T47D (cell line): ENCODE results near the gene ZSCAN2.
"Not testable (repeated sequence)": the region's sequence is repeated elsewhere in the genome, so short reads cannot be mapped to it uniquely, and the experiment has no call there.

Experiments
- DNase-seq, 2 experiments: peaks; one replicate each; pipeline versions ENCODE4 v3.0.0 to v3.0.0-alpha.2; 2011 to 2012; ENCODE audit warnings: low read depth in 1 of 2, low spot score in 1 of 2
- JUND ChIP-seq: IDR thresholded peaks from 2 replicates; pipeline ENCODE4 v1.6.1; 2012; ENCODE audit warnings: low read depth
- in situ Hi-C: cut with HindIII; loops from 2 replicates; pipeline ENCODE4 v1.10.0; 2016; ENCODE audit warnings: low sequenced_read_pairs, low pct_unique_long_range_greater_than_20kb

ZSCAN2 gene

DNA sequence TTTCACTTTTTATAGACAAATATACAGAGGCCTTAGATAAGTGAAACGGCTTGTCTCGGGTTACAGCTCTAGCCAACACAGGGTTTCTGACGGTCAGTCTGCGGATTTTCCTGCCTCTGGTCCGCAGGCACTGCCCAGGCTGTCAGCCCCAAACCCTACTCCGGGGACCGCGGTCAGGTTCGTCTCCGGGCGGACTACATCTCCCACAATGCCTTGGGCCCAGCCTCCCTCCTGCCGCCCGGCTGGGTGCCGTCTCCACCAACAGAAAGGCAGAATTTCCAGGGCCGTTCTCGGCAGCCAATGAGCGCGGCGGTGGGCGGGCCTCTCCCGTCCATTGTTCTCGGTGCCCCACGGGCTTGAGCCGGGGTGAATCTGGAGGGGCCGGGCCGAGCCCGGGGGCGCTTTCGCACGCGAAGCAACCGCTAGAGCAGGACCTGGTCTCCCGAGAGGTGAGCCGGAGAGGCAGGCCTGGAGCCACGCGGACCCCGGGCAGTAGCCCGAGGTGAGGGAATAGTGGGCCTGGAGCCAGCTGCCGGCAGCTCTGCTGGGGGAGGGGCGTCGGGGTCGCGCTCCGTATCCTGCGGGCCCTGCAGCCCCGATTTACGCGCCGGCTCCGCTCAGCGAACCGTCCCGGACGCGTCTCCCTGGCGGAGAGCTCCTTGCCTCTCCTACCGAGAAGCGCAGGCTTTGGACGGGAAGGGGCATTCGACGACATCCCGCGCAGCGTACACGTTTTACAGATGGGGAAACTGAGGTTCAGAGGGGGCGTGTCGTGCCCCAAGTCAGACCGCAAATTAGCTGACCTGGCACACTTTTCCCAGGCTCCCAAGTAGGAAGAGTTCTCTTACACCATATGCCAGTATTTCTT lies at the start of gene ZSCAN2:
ZSCAN2 (plus strand) TSS at position 323 of the 868 bp plus-strand sequence. CDS start 2,919 bp downstream, outside the sequence.
- no peak for TF ChIP-seq JUND
- in situ Hi-C loops = no loop called here
- DNase-seq = peak; percentile 95

DNA sequence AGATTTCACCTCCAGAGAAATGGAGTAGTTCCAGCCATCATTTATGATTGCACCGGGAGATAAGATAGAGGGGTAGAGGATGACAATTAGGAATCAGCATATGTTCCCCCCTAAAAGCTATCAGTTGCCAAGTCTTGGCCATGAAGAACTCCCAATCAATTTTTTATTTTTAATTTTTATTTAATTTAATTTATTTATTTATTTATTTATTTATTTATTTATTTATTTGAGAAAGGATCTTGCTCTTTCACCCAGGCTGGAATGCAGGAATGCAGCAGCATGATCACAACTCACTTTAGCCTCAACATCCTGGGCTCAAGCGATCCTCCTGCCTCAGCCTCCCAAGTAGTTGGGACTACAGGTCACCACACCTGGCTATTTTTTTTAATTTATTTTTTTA lies 49.2 kb upstream of the ZSCAN2 start:
- in situ Hi-C loops, DNase-seq: not testable (repeated sequence)

DNA sequence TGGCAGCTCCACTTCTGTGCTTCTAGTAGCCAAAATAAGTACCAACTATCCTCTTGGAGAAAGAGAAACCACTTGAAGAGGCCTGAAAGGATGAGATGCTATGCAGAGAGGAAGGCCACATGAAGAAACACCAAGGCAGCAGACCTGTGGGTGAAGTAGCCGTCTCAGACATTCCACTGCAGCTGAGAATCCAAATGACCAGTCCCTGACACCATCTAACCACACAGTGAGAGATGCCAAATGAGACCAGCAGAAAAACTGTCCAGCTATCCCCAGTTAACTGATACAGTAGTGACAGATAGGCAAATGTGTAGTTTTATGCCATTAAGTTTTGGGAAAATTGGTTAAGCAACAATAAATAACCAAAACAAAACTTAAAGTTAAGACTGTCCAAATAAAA lies 47.9 kb upstream of the ZSCAN2 start:
- TF ChIP-seq JUND = no peak

DNA sequence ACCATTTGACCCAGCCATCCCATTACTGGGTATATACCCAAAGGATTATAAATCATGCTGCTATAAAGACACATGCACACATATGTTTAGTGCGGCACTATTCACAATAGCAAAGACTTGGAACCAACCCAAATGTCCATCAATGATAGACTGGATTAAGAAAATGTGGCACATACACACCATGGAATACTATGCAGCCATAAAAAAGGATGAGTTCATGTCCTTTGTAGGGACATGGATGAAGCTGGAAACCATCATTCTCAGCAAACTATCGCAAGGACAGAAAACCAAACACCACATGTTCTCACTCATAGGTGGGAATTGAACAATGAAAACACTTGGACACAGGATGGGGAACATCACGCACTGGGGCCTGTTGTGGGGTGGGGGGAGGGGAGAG lies 44.1 kb upstream of the ZSCAN2 start:
- in situ Hi-C loops, DNase-seq: not testable (repeated sequence)

More for the DNA sequence above, 47.9 kb upstream of the ZSCAN2 start:
- DNase-seq = no peak
- in situ Hi-C loops = no loop called here

DNA sequence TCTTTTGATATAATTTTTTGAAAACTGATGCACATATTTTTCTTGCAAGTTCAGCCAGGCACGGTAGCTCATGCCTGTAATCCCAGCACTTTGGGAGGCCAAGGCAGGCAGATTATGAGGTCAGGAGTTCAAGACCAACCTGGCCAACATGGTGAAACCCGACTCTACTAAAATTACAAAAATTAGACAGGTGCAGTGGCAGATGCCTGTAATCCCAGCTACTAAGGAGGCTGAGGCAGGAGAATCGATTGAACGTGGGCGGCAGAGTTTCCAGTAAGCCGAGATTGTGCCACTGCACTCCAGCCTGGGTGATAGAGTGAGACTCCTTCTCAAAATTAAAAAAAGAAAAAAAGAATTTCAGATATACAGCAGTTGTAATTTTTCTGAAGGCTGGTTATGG lies 32.8 kb upstream of the ZSCAN2 start:
- in situ Hi-C loops, DNase-seq: not testable (repeated sequence)

DNA sequence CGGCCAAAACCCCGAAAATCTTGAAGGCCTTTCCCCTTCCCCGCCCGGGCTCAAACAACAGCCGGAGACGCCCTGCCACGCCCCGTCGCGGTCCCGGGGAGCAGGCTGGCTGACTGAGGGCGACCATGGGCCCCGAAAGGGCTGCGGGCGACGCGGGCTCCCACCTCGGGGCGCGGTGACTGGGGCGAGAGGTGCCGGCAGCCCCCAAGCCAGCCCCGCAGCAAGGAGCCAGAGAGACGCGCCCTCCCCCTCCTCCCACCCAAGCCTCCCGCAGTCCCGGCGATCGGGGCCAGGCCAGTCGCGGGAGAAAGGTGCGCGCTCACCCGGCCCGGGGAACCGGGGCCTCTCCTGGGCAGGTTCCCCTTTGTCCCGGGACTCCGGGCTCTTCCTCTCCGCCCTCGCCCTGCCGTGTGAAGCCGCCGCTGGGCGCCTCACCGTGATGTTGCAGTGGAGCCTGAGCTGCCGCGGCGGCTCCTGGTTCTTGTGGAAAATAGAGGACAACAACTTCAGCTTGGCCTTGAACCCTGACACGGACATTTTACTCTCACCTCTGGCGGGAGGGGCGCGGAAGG lies 30.6 kb upstream of the ZSCAN2 start:
- DNase-seq = peak; percentile 25 to 35
- no peak for TF ChIP-seq JUND
- in situ Hi-C loops = no loop called here

DNA sequence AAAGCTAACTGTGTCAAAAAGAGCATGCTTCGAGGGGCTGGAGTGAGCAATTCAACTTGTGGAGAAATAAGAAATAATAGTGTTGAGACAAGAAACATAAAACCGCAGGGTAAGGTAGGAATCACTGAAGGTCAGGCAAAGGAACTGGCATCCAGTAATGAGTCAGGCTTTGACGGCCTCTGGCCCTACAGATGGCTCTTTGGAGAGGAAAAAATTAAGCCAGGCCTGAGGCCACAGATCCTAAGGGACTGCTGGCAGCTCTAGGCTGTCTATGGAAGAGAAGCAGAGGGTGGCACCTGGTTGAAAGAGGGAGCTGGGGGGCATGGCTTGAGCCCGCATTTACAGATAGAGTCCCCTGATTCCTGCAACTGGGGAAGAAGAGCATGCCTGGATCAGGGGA lies 28.6 kb upstream of the ZSCAN2 start:
- TF ChIP-seq JUND = no peak
- no peak for DNase-seq
- in situ Hi-C loops = no loop called here

DNA sequence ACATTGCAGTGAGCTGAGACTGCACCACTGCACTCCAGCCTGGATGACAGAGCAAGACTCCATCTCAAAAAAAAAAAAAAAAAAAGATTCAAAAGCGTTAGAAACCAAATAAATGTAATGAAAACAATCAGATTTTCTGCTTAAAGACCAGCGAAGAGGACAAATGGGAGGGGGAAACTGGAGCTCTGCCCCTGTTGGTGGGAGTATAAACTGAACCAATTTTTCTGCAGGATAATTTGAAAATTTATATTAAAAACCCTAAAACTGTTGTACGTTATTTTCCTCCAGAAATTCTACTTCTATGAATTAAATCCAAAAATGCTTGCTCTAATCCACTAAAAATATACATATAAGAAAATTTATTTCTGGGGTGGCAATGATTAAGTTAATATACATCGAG lies 25.3 kb upstream of the ZSCAN2 start:
- in situ Hi-C loops = no loop called here
- no peak for TF ChIP-seq JUND
- no peak for DNase-seq

DNA sequence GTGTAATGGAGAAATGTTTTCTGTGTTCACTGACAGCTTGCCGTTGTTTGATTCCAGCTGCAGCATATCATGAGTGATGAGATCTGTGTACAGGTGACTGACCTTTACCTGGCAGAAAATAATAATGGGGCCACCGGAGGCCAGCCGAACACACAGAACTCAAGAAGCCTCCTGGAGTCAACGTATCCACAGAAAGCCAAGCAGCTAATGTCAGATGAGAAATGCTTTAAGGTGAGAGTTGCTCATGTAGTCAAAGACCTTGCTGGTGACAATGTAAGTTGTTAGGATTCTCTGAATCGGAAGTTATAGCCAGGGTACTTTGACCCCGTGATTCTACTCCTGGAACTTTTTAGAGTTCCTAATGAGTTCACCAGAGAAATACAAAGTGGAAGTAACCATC lies 22.9 kb upstream of the ZSCAN2 start:
- in situ Hi-C loops, DNase-seq: not testable (repeated sequence)

DNA sequence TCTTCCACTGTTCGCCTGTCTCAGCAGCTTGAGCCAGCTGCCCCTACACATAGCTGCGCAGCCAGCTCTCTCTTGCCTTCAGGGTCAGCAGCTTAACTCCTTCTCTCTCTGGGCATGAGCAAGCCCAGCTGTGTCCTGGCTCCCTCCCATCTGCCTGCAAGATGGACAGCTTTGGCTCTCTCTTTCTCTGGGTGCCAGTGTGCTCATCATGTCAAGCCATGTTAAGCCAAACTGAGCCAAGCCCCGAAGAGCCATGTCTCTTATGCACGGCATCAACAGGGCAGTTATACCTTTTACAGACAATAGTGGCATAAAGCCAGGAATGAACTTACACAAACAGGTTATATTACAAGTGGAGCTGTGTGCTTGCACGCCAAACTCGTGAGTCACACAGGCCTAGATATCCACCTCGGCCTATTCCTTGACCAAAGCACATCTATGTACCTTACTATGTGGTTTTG lies 21.5 kb upstream of the ZSCAN2 start:
- DNase-seq = peak in 1 of 2 experiments; percentile 76
- in situ Hi-C loops = not testable (repeated sequence)

DNA sequence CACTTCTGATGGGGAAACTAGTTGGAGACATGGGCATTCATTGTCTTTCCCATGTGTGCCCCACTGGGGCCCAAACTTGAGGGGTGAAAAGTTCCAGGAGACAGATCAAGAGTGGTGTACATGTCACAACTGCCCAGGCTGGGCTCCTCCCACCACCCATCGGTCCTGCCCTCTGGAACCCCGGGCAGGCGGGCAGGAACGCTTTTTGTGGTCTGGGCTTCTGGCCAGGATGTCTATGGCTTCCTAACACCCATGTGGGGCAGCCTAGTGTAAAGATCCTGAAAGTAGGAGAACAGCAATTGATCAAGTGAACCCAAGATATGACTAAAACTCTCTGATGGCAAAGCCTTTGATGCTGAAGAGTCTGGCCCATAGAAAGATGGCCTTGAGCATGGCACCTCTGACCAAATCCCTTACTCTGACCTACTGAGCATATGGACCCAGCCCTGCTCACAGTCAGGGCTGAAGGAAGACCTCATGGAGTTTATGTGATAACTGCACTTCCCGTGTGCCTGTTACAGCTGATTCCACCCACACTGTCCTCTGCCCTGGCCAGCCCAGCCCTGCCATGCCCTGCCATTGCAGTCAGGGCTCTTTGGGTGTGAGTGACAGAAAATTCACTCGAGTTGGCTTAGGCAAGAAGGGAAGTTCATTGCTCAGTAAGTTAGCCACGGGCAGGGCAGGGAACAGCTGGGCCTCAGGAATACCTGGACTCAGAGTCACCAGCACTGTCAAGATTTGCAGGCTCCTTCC lies 19.0 kb upstream of the ZSCAN2 start:
- DNase-seq, in situ Hi-C loops: not testable (repeated sequence)

DNA sequence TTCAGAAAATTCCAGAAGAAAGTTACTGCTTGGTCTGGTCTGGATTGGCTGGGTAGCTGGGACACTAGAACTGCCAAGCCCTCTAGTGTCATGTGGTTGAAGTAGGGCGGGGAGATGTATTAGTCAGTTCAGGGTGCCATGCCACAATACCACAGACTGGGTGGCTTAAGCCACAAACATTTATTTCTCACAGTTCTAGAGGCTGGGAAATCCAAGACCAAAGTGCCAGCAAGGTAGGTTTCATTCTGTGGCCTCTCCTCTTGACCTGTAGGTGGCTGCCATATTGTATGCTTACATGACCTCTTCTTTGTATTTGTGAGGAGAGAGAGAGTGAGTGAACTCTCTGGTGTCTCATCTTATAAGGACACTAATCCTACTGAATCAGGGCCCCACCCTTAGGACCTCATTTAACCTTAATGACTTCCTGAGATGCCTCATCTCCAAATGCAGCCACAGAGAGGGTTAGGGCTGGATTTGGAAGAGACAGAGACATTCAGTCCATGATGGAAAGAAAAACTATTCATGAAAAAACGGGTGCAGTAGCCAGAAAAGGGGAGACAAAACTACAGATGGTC lies 18.1 kb upstream of the ZSCAN2 start:
- no peak for DNase-seq
- no peak for TF ChIP-seq JUND
- in situ Hi-C loops = no loop called here

DNA sequence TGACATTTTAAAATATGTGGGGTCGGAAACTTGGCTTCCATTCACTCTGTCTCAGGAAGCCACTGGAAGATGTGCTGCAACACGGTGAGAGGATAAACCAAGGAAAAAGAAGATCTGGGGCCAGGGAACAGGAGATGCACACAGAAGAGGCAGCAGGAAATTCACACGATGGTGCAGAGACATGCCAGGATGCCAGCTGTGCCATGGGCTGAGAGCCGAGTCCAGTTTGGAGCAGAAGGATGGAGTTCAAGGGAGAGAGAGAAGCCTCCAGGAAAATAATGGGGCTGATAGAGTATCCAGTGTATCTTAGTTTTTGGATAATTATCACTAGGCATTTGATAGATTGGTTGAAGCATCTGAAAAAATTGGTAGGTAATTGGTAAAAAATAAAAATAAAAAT lies 16.9 kb upstream of the ZSCAN2 start:
- DNase-seq, in situ Hi-C loops: not testable (repeated sequence)
